Activated B cell treated with CpG ODN at 0.5 μM for 24 hours (primary cell): ENCODE data around the gene GMPR. TPM values are rescaled to one million over a fixed set of nuclear protein-coding genes. Genes with fewer than 3 reads are reported as not detected.

Experiments used
- ATAC-seq: fragments of 200-7000 bp; cut with Tn5 transposase; one replicate; pipeline ENCODE4 v1.10.0; 2021; ENCODE audit warnings: low read depth, mild to moderate bottlenecking, moderate library complexity
- CTCF ChIA-PET: fragments of 350-600 bp; sonication (Branson Sonifier 250); formaldehyde crosslinking; loops from one replicate; lab custom pipeline; 2021; ENCODE audit warnings: antibody characterized with exemption; lab: Charles Lee
- POLR2A ChIA-PET: fragments of 350-600 bp; sonication (Branson Sonifier 250); formaldehyde crosslinking; loops from one replicate; lab custom pipeline; 2021; ENCODE audit warnings: antibody characterized with exemption; lab: Charles Lee
- DNase-seq: peaks from one replicate; pipeline ENCODE4 v3.0.0; 2022
- H3K27ac Mint-ChIP-seq: one replicate; pipeline ENCODE4 v1.8.0; 2020; ENCODE audit warnings: mixed read lengths
- H3K27me3 Mint-ChIP-seq: one replicate; pipeline ENCODE4 v1.8.0; 2021; ENCODE audit warnings: mixed read lengths
- H3K36me3 Mint-ChIP-seq: one replicate; pipeline ENCODE4 v1.8.0; 2021; ENCODE audit warnings: low read depth, mixed read lengths
- H3K4me1 Mint-ChIP-seq: one replicate; pipeline ENCODE4 v1.8.0; 2021; ENCODE audit warnings: mixed read lengths
- H3K4me3 Mint-ChIP-seq: one replicate; pipeline ENCODE4 v1.8.0; 2020; ENCODE audit warnings: mild to moderate bottlenecking, mixed read lengths
- H3K9me3 Mint-ChIP-seq: one replicate; pipeline ENCODE4 v1.8.0; 2020; ENCODE audit warnings: mixed read lengths
- CTCF ChIP-seq: fragments of 200-600 bp; IDR thresholded peaks from one replicate; pipeline ENCODE4 v1.8.0; 2022; ENCODE audit warnings: antibody characterized with exemption, mild to moderate bottlenecking
- intact Hi-C: fragments of 100-400 bp; cut with micrococcal nuclease; formaldehyde crosslinking; loops from one replicate; pipeline ENCODE4 v1.15.1; 2024
- total RNA-seq: library from RNA; stranded (reverse); gene quantifications from 2 replicates; pipeline ENCODE4 v1.2.3, GENCODE V29; 2022

Gene GMPR
- total RNA-seq, result 0.47 and 0.98 TPM in 2 replicates

- Mint-ChIP-seq H3K27me3 (peaks cover 24% of the 10 kb centered on the region), H3K36me3 (no peaks in the 10 kb centered on the region), H3K4me3 (peak within 1 kb of the TSS; percentile 91), H3K27ac (peak within 1 kb of the TSS; percentile 57), H3K9me3 (no peaks in the 10 kb centered on the region), H3K4me1 (peaks cover 34% of the 10 kb centered on the region)
- peak; percentile 57 for DNase-seq
- intact Hi-C loops, result loop anchor here (5.0 kb wide), 3 partner anchors 69 to 524 kb away; partner anchors contain the start of gene ATXN1
- peak; percentile 87 for ATAC-seq
- no peak for TF ChIP-seq CTCF
- ChIA-PET CTCF (interaction anchor here (1.1 to 1.4 kb wide), 4 partner anchors 30 to 94 kb away, joined by 3 to 4 read pairs (median 4); no protein-coding TSS in a partner anchor), POLR2A (no interaction called here)
Observed at GRCh38 chr6:16238057-16238962, at the start of gene GMPR. GMPR (plus strand) TSS chr6:16238587; CDS start chr6:16238694, 107 bp downstream.

- Mint-ChIP-seq H3K27me3 (peaks cover 8% of the 10 kb centered on the region), H3K9me3 (no peaks in the 10 kb centered on the region), H3K36me3 (no peaks in the 10 kb centered on the region), H3K4me1 (no peaks in the 10 kb centered on the region), H3K27ac (no peak overlapping the region), H3K4me3 (no peak overlapping the region)
- ChIA-PET POLR2A (no interaction called here), CTCF (no interaction called here)
- intact Hi-C loops, result no loop called here
- DNase-seq (no peak), ATAC-seq (no peak)
- TF ChIP-seq CTCF, result no peak
Observed at GRCh38 chr6:16190214-16190613, 48.2 kb upstream of the GMPR start.

GRCh38 chr6:16196260-16196983 is 42.0 kb upstream of the GMPR start:
- H3K4me1 Mint-ChIP-seq, result peaks cover 3% of the 10 kb centered on the region

GRCh38 chr6:16196984-16197546 is 41.3 kb upstream of the GMPR start:
- ChIA-PET POLR2A (no interaction called here), CTCF (interaction anchor here (1.4 kb wide), 1 partner anchor 14 kb away, joined by 5 read pairs; no protein-coding TSS in a partner anchor)
- Mint-ChIP-seq H3K27ac (no peak overlapping the region), H3K4me1 (peaks cover 3% of the 10 kb centered on the region), H3K27me3 (peaks cover 19% of the 10 kb centered on the region), H3K36me3 (no peaks in the 10 kb centered on the region), H3K9me3 (no peaks in the 10 kb centered on the region), H3K4me3 (no peak overlapping the region)
- intact Hi-C loops, result no loop called here
- TF ChIP-seq CTCF, result no peak
- DNase-seq (no peak), ATAC-seq (no peak)

More at GRCh38 chr6:16196260-16196983, 42.0 kb upstream of the GMPR start:
- DNase-seq (no peak), ATAC-seq (no peak)
- H3K9me3 Mint-ChIP-seq, result no peaks in the 10 kb centered on the region
- peaks cover 19% of the 10 kb centered on the region for H3K27me3 Mint-ChIP-seq
- intact Hi-C loops, result no loop called here
- POLR2A ChIA-PET, result no interaction called here
- H3K36me3 Mint-ChIP-seq, result no peaks in the 10 kb centered on the region
- H3K4me3 Mint-ChIP-seq, result no peak overlapping the region
- CTCF ChIA-PET, result interaction anchor here (1.4 kb wide), 1 partner anchor 13 kb away, joined by 5 read pairs; no protein-coding TSS in a partner anchor
- H3K27ac Mint-ChIP-seq, result no peak overlapping the region
- no peak for TF ChIP-seq CTCF
